ENCODE data around the gene RPS27. TPM values are rescaled to one million over a fixed set of nuclear protein-coding genes. Genes with fewer than 3 reads are reported as not detected.

RPS27 gene
- total RNA-seq: 1,000 to 10,000 TPM; 2,032 to 3,294 (median 2,297) TPM

GRCh38 chr1:153990468-153991150 lies at the start of gene RPS27:
Gene RPS27 (plus strand): TSS chr1:153990762. CDS start chr1:153990797, 35 bp downstream.
- TF ChIP-seq, protein P1, sequence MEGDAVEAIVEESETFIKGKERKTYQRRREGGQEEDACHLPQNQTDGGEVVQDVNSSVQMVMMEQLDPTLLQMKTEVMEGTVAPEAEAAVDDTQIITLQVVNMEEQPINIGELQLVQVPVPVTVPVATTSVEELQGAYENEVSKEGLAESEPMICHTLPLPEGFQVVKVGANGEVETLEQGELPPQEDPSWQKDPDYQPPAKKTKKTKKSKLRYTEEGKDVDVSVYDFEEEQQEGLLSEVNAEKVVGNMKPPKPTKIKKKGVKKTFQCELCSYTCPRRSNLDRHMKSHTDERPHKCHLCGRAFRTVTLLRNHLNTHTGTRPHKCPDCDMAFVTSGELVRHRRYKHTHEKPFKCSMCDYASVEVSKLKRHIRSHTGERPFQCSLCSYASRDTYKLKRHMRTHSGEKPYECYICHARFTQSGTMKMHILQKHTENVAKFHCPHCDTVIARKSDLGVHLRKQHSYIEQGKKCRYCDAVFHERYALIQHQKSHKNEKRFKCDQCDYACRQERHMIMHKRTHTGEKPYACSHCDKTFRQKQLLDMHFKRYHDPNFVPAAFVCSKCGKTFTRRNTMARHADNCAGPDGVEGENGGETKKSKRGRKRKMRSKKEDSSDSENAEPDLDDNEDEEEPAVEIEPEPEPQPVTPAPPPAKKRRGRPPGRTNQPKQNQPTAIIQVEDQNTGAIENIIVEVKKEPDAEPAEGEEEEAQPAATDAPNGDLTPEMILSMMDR (IDR thresholded peaks at IDR 0.05): no peak
- TF ChIP-seq POLR2A (IDR thresholded peaks at IDR 0.05): peak; percentile 90 to 98
- Histone ChIP-seq H3K36me3 (peaks cover 29 to 30% of the 10 kb centered on the region in 2 donors), H3K27me3 (no peaks in the 10 kb centered on the region), H3K9me3 (no peaks in the 10 kb centered on the region), H3K4me3 (replicated peaks in 1 of 3) (peak within 1 kb of the TSS; percentile 68 to 100 (median 97)), H3K4me1 (peaks cover 19 to 29% of the 10 kb centered on the region in 2 donors), H3K27ac (peak within 1 kb of the TSS; percentile 81 to 92 (median 89))
- intact Hi-C loops (cut with DNase I): no loop called here
- WGBS, 2 donors: 1% methylated on average over 36 of the region's 36 CpGs
- DNase-seq: peak; percentile 92 to 93

- H3K27me3 ChIP-seq: no peaks in the 10 kb centered on the region
- DNase-seq: no peak
- H3K9me3 ChIP-seq: no peaks in the 10 kb centered on the region
- intact Hi-C loops (cut with DNase I): loop anchor here (10.0 kb wide), 1 partner anchor 147 kb away; no protein-coding TSS in a partner anchor
- no peak overlapping the region for H3K27ac ChIP-seq
- peaks cover 21 to 29% of the 10 kb centered on the region in 2 donors for H3K36me3 ChIP-seq
- H3K4me3 ChIP-seq (replicated peaks in 1 of 3): no peak overlapping the region
- no peak for TF ChIP-seq POLR2A (IDR thresholded peaks at IDR 0.05)
- TF ChIP-seq, protein P1 (IDR thresholded peaks at IDR 0.05): no peak
- 93 to 97% methylated on average over 26 to 34 of the region's 34 CpGs for WGBS, 2 donors
- H3K4me1 ChIP-seq: peaks cover 9 to 17% of the 10 kb centered on the region in 2 donors
Observed at GRCh38 chr1:153941826-153942725, 48.5 kb upstream of the RPS27 start.

DNA sequence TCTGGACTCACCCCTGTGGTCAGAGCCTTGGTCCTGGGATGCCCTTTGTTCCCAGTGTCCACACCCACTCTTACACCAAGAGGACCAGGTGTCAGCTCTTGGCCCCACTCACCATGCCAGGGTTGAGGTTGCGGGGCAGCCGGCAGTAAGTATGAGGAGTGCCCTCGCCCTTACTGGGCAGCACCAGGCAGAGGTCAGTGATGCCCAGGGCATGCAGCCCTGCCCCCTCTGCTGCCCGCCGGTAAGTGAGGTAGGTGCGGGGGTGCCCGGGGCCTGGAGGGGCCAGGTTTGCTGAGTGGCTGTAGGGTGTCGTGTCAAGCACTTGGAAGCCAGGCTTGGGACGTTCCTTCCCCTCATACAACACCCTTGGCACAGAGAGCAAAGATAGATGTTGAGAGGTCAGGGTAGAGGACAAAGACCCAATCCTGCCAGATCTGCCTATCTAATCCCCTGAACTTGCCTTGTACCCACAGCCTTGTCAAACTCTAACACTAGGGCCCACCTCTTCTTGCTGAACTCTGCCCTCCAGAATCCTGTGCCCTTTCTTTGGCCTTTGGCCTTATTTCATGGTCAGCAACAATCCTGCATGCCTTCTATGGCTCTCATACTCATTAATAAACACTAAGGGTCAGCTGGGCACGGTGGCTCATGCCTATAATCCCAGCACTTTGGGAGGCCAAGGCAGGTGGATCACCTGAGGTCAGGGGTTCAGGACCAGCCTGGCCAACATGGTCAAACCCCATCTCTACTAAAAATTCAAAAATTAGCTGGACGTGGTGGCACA lies 47.6 kb upstream of the RPS27 start:
- Histone ChIP-seq H3K36me3 (peaks cover 16 to 25% of the 10 kb centered on the region in 2 donors), H3K27me3 (no peaks in the 10 kb centered on the region), H3K4me3 (replicated peaks in 1 of 3) (no peak overlapping the region), H3K9me3 (no peaks in the 10 kb centered on the region), H3K4me1 (peaks cover 9 to 18% of the 10 kb centered on the region in 2 donors), H3K27ac (no peak overlapping the region)
- WGBS, 2 donors: 85 to 95% methylated on average over 10 to 11 of the region's 11 CpGs
- intact Hi-C loops (cut with DNase I): loop anchor here (10.0 kb wide), 1 partner anchor 148 kb away; no protein-coding TSS in a partner anchor
- TF ChIP-seq, protein P1 (IDR thresholded peaks at IDR 0.05): no peak
- no peak for TF ChIP-seq POLR2A (IDR thresholded peaks at IDR 0.05)
- DNase-seq: no peak

- WGBS, 2 donors: 77 to 91% methylated on average over 5 to 7 of the region's 15 CpGs
- TF ChIP-seq, protein P1 (IDR thresholded peaks at IDR 0.05): no peak
- no peak for TF ChIP-seq POLR2A (IDR thresholded peaks at IDR 0.05)
- H3K36me3 ChIP-seq: peaks cover 26 to 31% of the 10 kb centered on the region in 2 donors
- DNase-seq: no peak
- no peaks in the 10 kb centered on the region for H3K9me3 ChIP-seq
- H3K4me3 ChIP-seq (replicated peaks in 1 of 3): no peak overlapping the region
- intact Hi-C loops (cut with DNase I): loop anchor here (10.0 kb wide), 1 partner anchor 149 kb away; no protein-coding TSS in a partner anchor
- peaks cover 9 to 18% of the 10 kb centered on the region in 2 donors for H3K4me1 ChIP-seq
- no peaks in the 10 kb centered on the region for H3K27me3 ChIP-seq
- peak overlapping the region in 2 of 3 donors; percentile 88 to 98 for H3K27ac ChIP-seq
Observed at GRCh38 chr1:153944005-153944826, 46.3 kb upstream of the RPS27 start.

Data from thyroid gland (tissue), 4 donors.